Stomach (tissue), 4 donors: Measurements from ENCODE around the gene CNTNAP4.

ENCODE experiments used
- CTCF ChIP-seq, 7 experiments: fragments of 450-650 bp in 4 of 7; fragments of 200-600 bp in 3 of 7; sonication (generic) in 3 of 7; IDR thresholded peaks; one replicate each; pipeline ENCODE4 v1.5.1; 2016 to 2019; ENCODE audit warnings: antibody characterized with exemption in 7 of 7, control low read depth in 2 of 7, mild to moderate bottlenecking in 1 of 7
- POLR2A ChIP-seq, 4 donors: fragments of 450-650 bp; IDR thresholded peaks; one replicate each; pipeline ENCODE4 v1.6.1; 2016; ENCODE audit warnings: antibody characterized with exemption in 4 of 4, control low read depth in 2 of 4, mild to moderate bottlenecking in 1 of 4, moderate library complexity in 1 of 4
- POLR2AphosphoS5 ChIP-seq, 3 donors: sonication (generic); formaldehyde crosslinking; IDR thresholded peaks; one replicate each; pipeline ENCODE4 v1.6.1; 2016; ENCODE audit warnings: antibody characterized with exemption in 3 of 3

- no peak for TF ChIP-seq CTCF (IDR thresholded peaks at IDR 0.05)
- no peak for TF ChIP-seq POLR2A (IDR thresholded peaks at IDR 0.05)
- no peak for TF ChIP-seq POLR2AphosphoS5 (IDR thresholded peaks at IDR 0.05)
Observed at GRCh38 chr16:76276745-76277438, at the start of gene CNTNAP4.
